Measurements from ENCODE around the gene CLDN9. TPM values are rescaled to one million over a fixed set of nuclear protein-coding genes. Genes with fewer than 3 reads are reported as not detected.

CLDN9 gene
- total and polyA plus RNA-seq, 9 of the 15 experiments (the other 6 are each of a cell fraction or from before 2014, with no cell fraction given) = 0.12 to 0.44 (median 0.22) TPM; not detected in 4

DNA sequence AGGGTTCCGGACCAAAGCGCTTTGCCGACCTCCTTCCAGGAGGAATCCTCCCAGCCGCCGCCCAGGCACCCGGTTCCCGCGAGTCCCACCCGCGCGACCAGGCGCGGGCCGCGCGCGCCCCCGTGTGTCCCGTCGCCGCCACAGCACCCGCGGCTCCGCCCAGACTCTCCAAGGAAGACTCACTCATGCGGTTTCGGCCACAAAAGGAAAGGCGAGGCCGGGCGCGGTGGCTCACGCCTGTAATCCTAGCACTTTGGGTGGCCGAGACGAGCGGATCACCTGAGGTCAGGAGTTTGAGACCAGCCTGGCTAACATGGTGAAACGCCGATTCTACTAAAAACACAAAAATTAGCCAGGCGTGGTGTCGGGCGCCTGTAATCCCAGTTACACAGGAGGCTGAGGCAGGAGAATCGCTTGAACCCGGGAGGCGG, 29.0 kb upstream of the CLDN9 start (continued):
- TF ChIP-seq, protein P1, sequence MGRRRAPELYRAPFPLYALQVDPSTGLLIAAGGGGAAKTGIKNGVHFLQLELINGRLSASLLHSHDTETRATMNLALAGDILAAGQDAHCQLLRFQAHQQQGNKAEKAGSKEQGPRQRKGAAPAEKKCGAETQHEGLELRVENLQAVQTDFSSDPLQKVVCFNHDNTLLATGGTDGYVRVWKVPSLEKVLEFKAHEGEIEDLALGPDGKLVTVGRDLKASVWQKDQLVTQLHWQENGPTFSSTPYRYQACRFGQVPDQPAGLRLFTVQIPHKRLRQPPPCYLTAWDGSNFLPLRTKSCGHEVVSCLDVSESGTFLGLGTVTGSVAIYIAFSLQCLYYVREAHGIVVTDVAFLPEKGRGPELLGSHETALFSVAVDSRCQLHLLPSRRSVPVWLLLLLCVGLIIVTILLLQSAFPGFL (CRISPR knock-in tag; IDR thresholded peaks at IDR 0.05) = no peak
- no peak for TF ChIP-seq BRF1 (IDR thresholded peaks at IDR 0.05; ENCODE audit: borderline replicate concordance, extremely low read depth, insufficient read length)
- TF ChIP-seq ZC3H11A (IDR thresholded peaks at IDR 0.05; ENCODE audit: low read depth, low read length) = no peak
- TF ChIP-seq CREB1 (IDR thresholded peaks at IDR 0.05) = no peak
- peak; percentile 41; the same call in 1 of the 2 replicates for TF ChIP-seq CREB1 (CRISPR knock-in tag; IDR thresholded peaks at IDR 0.05)
- no peak for TF ChIP-seq RBM17 (IDR thresholded peaks at IDR 0.05; ENCODE audit: borderline replicate concordance, low read depth, low read length)
- TF ChIP-seq, protein P2, sequence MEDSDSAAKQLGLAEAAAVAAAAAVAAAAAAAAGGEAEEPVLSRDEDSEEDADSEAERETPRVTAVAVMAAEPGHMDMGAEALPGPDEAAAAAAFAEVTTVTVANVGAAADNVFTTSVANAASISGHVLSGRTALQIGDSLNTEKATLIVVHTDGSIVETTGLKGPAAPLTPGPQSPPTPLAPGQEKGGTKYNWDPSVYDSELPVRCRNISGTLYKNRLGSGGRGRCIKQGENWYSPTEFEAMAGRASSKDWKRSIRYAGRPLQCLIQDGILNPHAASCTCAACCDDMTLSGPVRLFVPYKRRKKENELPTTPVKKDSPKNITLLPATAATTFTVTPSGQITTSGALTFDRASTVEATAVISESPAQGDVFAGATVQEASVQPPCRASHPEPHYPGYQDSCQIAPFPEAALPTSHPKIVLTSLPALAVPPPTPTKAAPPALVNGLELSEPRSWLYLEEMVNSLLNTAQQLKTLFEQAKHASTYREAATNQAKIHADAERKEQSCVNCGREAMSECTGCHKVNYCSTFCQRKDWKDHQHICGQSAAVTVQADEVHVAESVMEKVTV (CRISPR knock-in tag; IDR thresholded peaks at IDR 0.05) = peak; percentile 81
- TF ChIP-seq SREBF2 (CRISPR knock-in tag; IDR thresholded peaks at IDR 0.05) = no peak
- 0 out of 2 replicates have a peak, but pooled peaks have one; percentile 23 for TF ChIP-seq SMARCE1 (IDR thresholded peaks at IDR 0.05)
- TF ChIP-seq XRCC5 (IDR thresholded peaks at IDR 0.05; ENCODE audit: low read depth, low read length) = peak; percentile 77
- TF ChIP-seq, protein P3, sequence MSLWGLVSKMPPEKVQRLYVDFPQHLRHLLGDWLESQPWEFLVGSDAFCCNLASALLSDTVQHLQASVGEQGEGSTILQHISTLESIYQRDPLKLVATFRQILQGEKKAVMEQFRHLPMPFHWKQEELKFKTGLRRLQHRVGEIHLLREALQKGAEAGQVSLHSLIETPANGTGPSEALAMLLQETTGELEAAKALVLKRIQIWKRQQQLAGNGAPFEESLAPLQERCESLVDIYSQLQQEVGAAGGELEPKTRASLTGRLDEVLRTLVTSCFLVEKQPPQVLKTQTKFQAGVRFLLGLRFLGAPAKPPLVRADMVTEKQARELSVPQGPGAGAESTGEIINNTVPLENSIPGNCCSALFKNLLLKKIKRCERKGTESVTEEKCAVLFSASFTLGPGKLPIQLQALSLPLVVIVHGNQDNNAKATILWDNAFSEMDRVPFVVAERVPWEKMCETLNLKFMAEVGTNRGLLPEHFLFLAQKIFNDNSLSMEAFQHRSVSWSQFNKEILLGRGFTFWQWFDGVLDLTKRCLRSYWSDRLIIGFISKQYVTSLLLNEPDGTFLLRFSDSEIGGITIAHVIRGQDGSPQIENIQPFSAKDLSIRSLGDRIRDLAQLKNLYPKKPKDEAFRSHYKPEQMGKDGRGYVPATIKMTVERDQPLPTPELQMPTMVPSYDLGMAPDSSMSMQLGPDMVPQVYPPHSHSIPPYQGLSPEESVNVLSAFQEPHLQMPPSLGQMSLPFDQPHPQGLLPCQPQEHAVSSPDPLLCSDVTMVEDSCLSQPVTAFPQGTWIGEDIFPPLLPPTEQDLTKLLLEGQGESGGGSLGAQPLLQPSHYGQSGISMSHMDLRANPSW (CRISPR knock-in tag; IDR thresholded peaks at IDR 0.05) = no peak
- TF ChIP-seq SMARCC2 (IDR thresholded peaks at IDR 0.05; ENCODE audit: low read depth) = no peak
- TF ChIP-seq RAD51 (IDR thresholded peaks at IDR 0.05; ENCODE audit: borderline replicate concordance, low read depth) = no peak
- TF ChIP-seq CAMTA2 (CRISPR knock-in tag; conservative IDR thresholded peaks at IDR 0.05) = no peak
- no peak for TF ChIP-seq MCM2 (IDR thresholded peaks at IDR 0.05; ENCODE audit: low read depth)
- no peak for TF ChIP-seq SMAD1 (IDR thresholded peaks at IDR 0.05; ENCODE audit: low read depth, low read length, partially characterized antibody)
- no peak for TF ChIP-seq BRD9 (IDR thresholded peaks at IDR 0.05; ENCODE audit: low read depth, partially characterized antibody)
- peak; percentile 63; the same call in 1 of the 2 replicates for TF ChIP-seq ZNF263 (CRISPR knock-in tag; IDR thresholded peaks at IDR 0.05; ENCODE audit: borderline replicate concordance)
- no peak for TF ChIP-seq SMARCA5 (IDR thresholded peaks at IDR 0.05)
- TF ChIP-seq ZNF124 (CRISPR knock-in tag; IDR thresholded peaks at IDR 0.05) = no peak
- TF ChIP-seq SIN3A (IDR thresholded peaks at IDR 0.05; ENCODE audit: borderline replicate concordance in 2 of 2, control insufficient read depth in 1 of 2, low read depth in 2 of 2, low read length in 2 of 2) = no peak
- TF ChIP-seq NCOA6 (IDR thresholded peaks at IDR 0.05) = no peak
- no peak for TF ChIP-seq ZSCAN29 (IDR thresholded peaks at IDR 0.05)
- TF ChIP-seq NR2C2 (CRISPR knock-in tag; IDR thresholded peaks at IDR 0.05) = no peak
- no peak for TF ChIP-seq NR2C2 (tag; IDR thresholded peaks at IDR 0.05)
- TF ChIP-seq HDAC1 (IDR thresholded peaks at IDR 0.05) = no peak
- no peak for TF ChIP-seq ZBTB17 (CRISPR knock-in tag; IDR thresholded peaks at IDR 0.05)
- peak; percentile 49 for TF ChIP-seq NEUROD1 (IDR thresholded peaks at IDR 0.05; ENCODE audit: borderline replicate concordance, low read depth, low read length, partially characterized antibody)
